HS-27A (cell line): ENCODE measurements around the gene PTPRN.

Source experiments
- DNase-seq: peaks from one replicate; pipeline ENCODE4 v3.0.0-alpha.2; 2012; ENCODE audit warnings: low read depth, missing footprints

Gene PTPRN

GRCh38 chr2:219286436-219287115 is 22.6 kb downstream of the PTPRN start:
- DNase-seq: no peak

DNA sequence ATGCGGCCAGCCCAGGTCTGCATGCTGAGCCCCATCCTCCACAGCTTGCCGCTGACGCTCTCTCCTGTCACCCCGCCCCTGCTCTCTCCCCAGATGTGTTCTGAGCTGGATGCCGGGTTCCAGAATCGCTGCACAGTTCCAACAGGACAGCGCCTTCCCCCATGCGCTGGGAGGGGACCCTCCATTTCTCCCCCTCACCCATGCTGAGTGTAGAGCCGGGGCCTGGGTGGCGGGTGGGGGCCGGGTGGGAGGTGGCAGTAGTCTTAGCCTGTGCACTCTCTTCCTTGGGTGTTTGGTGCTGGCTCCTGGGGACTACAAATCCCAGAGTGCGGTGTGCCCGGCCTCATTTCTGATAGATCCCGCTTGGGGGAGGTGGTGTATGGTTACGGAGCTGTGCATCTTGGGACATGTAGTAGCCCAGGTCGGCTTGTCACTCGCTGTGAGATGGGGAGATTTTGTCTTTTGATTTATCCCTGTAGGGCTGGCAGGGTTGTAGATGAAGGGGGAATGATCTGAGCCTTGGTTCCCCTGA is 23.2 kb downstream of the PTPRN start:
- no peak for DNase-seq

DNA sequence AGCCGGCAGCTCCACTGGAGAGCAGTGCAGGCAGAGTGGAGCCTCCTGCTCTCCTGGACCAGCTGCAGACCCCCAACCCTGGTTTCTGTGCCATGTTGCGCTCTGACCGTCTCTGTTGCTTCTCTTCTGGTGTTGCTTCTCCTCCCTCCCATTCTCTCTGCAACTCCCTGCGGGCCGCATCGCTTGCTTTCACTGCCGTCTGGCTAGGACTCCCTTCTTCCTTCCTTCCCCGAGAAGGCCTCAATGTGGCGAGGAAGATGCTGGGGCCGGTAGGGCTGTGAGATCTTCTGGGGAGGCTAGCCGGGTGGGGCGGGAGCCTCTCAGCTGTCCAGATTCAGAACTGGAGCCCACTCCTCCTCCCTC is 23.8 kb downstream of the PTPRN start:
- DNase-seq: no peak

GRCh38 chr2:219284501-219285372 is 24.5 kb downstream of the PTPRN start:
- no peak for DNase-seq

DNA sequence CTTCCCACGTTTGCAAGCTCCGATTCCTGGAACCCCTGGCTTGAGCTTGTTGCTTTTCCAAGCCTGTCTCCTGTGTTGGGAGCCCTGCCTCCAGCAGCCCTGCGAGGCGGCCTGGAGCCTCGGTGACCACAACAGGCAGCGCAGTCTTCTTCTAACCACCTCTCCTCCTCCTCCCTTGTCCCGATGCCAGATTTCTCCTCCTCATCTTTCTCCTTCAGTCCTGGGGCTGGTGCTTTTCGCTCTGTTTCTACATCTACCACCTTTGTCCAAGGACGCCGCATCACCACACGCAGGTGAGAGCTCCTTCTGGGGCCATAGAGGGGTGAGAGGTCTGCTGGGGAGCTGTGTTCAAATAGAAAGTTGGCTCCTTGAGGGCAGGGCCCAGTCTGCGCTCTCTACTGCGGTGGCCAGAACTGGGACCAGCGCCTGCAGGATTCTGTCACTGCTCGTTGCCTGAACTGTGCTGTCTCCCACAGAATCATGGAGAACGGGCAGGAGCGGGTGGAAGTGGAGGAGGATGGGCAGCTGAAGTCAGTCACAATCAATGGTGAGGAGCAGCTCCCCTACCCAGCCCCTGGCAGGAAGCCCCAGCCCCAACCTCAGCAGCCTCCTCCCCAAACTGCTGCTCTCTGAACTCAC is 26.1 kb downstream of the PTPRN start:
- no peak for DNase-seq

GRCh38 chr2:219282375-219282774 is 26.8 kb downstream of the PTPRN start:
- DNase-seq: no peak

DNA sequence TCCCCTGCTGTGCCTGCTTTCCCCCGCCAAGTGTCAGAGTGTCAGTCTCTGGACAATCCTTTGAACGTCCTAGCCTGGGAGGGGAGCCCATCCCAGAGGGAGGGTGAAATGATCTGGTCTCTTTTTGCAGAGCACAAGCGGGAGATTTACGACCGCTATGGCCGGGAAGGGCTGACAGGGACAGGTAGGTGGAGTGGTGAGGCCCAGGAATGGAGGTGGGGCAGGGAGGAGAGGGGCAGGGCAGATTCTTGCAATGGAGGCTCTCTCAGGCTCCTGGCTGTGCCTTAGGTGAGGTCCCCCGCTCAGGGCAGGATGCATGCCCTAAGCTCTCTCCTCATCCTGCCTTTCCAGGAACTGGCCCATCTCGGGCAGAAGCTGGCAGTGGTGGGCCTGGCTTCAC is 27.6 kb downstream of the PTPRN start:
- no peak for DNase-seq

DNA sequence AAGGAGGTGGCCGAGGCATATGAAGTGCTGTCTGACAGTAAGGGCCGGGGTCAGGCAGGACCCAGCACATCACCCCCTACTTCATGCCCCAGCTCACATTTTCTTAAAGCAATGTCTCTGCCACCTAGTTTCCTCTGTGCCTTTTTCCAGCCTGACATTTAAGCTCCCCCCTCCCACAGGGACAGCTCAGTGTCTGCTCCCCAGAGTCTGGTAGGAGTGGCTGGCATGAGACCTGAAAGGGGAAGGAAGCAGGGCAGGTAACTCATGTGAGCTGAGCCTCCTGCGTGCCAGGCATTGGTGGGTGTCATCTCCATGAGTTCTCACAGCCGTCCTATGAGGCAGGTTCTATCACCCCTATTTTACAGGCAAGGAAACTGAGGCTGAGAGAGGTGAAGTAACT is 28.6 kb downstream of the PTPRN start:
- no peak for DNase-seq

- DNase-seq: no peak
Measured at GRCh38 chr2:219279916-219280516, 29.2 kb downstream of the PTPRN start.

GRCh38 chr2:219279151-219279915 is 29.9 kb downstream of the PTPRN start, which contains the start of gene DNAJB2:
DNAJB2 (plus strand) TSS chr2:219279366; CDS start chr2:219279834, 468 bp downstream.
- peak; percentile 77 for DNase-seq

- no peak for DNase-seq
Measured at GRCh38 chr2:219278655-219279150, 30.5 kb downstream of the PTPRN start.

- DNase-seq: no peak
Measured at GRCh38 chr2:219277703-219278654, 31.2 kb downstream of the PTPRN start.

- DNase-seq: peak; percentile 49
Measured at GRCh38 chr2:219274361-219274921, 34.8 kb downstream of the PTPRN start.

DNA sequence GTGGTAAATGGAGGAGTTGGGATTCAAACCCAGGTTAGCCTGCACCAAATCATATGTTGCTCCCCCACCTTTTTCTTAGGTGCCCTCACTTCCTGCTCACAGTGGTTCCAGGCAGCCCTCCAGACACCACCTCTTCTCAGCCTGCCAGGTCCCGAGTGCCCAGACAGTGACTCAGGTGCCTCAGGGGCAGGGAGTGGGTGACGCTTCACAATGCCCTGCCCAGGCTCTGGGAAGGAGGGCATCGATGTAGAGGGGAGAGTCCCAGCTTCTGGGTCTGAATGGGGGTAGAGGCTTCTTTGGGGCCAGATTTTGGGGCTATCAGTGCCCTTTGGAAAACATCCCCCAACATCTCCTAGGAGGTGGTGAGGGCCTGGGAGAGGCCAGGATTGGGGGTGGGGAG is 35.3 kb downstream of the PTPRN start:
- no peak for DNase-seq

GRCh38 chr2:219272995-219273394 is 36.2 kb downstream of the PTPRN start:
- no peak for DNase-seq

DNA sequence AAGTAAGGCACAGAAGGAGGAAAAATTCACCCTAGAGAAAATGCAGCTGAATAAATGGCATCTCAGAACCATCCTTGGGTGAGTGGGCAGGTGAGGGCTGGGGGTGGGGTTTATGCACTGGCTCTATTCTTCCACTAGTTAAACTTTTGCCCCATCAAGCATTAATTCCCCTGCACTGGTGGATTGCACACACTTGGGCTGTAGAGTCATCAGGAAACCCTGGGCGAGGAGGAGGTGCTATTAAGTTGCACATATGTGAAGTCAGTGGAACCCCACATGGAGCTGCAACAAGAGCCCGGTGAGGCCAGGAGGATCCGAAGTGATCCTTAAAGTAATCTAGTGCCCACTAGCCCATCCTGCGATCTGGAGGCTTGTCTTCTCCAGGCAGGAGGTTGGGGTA is 36.8 kb downstream of the PTPRN start:
- no peak for DNase-seq

DNA sequence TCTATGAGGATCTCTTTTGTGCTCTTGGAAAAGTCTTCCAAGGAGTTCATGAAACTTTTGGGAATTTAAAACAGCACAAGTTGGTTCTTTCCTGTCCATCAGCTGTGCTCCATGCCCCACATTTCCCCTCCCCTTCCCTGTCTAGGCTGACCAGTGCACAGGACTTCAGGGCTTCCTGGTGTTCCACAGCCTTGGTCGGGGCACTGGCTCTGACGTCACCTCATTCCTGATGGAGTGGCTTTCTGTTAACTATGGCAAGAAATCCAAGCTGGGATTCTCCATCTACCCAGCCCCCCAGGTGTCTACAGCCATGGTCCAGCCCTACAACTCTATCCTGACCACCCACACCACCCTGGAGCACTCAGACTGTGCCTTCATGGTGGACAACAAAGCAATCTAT is 38.2 kb downstream of the PTPRN start:
- no peak for DNase-seq

DNA sequence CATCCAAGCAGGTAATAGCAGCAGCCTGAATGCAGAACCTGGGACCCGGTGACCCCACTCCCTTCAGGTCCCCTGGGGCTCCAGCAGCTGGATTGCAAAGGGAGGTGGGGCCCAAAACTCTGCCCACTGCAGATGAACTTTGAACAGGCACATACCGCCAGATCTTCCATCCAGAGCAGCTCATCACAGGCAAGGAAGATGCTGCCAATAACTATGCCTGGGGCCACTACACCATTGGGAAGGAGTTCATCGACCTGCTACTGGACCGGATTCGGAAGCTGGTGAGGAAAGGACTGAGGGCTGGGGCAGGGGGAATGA is 39.2 kb downstream of the PTPRN start:
- DNase-seq: no peak

DNA sequence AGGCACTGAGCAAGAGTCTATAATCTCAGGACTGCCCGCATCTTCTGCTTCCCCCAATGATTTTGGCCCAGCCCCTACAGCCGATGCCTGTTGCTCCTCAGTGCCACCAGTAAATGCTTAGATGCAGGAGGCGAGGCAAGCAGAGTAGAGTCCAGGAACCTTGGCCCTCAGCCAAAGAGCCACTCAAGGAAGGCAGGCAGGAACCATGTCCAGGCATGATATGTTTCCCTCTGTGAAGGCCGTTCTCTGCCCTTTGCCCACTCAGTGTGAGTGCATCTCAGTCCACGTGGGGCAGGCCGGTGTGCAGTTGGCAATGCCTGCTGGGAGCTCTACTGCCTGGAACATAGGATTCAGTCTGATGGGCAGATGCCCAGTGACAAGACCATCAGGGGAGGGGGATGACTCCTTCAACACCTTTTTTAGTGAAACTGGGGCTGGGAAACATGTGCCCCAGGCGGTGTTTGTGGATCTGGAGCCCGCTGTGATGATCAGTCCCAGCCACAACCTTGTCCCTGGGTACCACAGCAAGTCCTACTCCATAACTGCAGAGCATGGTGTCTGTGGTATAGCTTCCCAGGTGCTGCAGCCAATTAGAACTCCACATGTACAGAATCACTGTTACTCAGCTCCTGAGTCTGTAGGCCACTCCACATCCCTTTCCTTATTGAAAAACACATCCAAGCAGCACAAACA is 39.7 kb downstream of the PTPRN start:
- DNase-seq: no peak
